Smooth muscle cell (in vitro differentiated cells): ENCODE data around the gene FRRS1. TPM values are rescaled to one million over a fixed set of nuclear protein-coding genes. Genes with fewer than 3 reads are reported as not detected.

Experiments
- DNase-seq: peaks from one replicate; lab custom pipeline; 2025; ENCODE audit not compliant: unreplicated experiment; lab: John Stamatoyannopoulos, UW
- H2AFZ ChIP-seq: fragments of 200-600 bp; sonication (generic); 2 replicates; pipeline ENCODE4 v1.6.0; 2016; ENCODE audit warnings: antibody characterized with exemption, low read depth, mild to moderate bottlenecking
- H3F3A ChIP-seq: fragments of 200-600 bp; sonication (generic); 2 replicates; pipeline ENCODE4 v1.6.0; 2017; ENCODE audit warnings: antibody characterized with exemption, low read depth
- H3K27ac ChIP-seq: fragments of 200-600 bp; sonication (generic); 2 replicates; pipeline ENCODE4 v1.5.1; 2016; ENCODE audit warnings: low read depth, mild to moderate bottlenecking
- H3K27me3 ChIP-seq: fragments of 200-600 bp; sonication (generic); 2 replicates; pipeline ENCODE4 v1.6.1; 2016; ENCODE audit warnings: low read depth, mild to moderate bottlenecking
- H3K36me3 ChIP-seq: fragments of 200-600 bp; sonication (generic); 2 replicates; pipeline ENCODE4 v1.5.1; 2016; ENCODE audit warnings: low read depth
- H3K4me1 ChIP-seq: fragments of 200-600 bp; sonication (generic); 2 replicates; pipeline ENCODE4 v1.5.1; 2016; ENCODE audit warnings: low read depth
- H3K4me2 ChIP-seq: fragments of 200-600 bp; sonication (generic); 2 replicates; pipeline ENCODE4 v1.6.0; 2016; ENCODE audit warnings: mild to moderate bottlenecking
- H3K4me3 ChIP-seq: fragments of 200-600 bp; sonication (generic); 2 replicates; pipeline ENCODE4 v1.5.1; 2016; ENCODE audit warnings: mild to moderate bottlenecking
- H3K79me2 ChIP-seq: fragments of 200-600 bp; sonication (generic); 2 replicates; pipeline ENCODE4 v1.6.0; 2016; ENCODE audit warnings: low read depth, mild to moderate bottlenecking
- H3K9ac ChIP-seq: fragments of 200-600 bp; sonication (generic); 2 replicates; pipeline ENCODE4 v1.6.0; 2016; ENCODE audit warnings: low read depth
- H3K9me3 ChIP-seq: fragments of 200-600 bp; sonication (generic); replicated peaks from 2 replicates; pipeline ENCODE4 v1.5.1; 2016; ENCODE audit warnings: low read depth
- H4K20me1 ChIP-seq: fragments of 200-600 bp; sonication (generic); 2 replicates; pipeline ENCODE4 v1.6.0; 2016; ENCODE audit warnings: low read depth
- WGBS: methylation state at CpG from one replicate; pipeline ENCODE4 v1.1.7; 2016; ENCODE audit warnings: low lambda C conversion rate; 5-methylcytosine and 5-hydroxymethylcytosine counted together
- polyA plus RNA-seq: library from polyadenylated mRNA; unstranded; fragments of >200 nt; fragmentation: Nextera tagmentation; extraction: Ambion mirVana; gene quantifications from 2 replicates; pipeline ENCODE4 v1.2.1, GENCODE V29; 2016
- total RNA-seq: library from RNA; depleted of rRNA; stranded (reverse); fragments of >200 nt; gene quantifications from 2 replicates; pipeline ENCODE4 v1.2.3, GENCODE V29; 2014
- TF ChIP-seq, protein P1 (sequence below): fragments of 200-600 bp; sonication (generic); IDR thresholded peaks from 2 replicates; pipeline ENCODE4 v1.5.1; 2017; ENCODE audit warnings: borderline replicate concordance, mild to moderate bottlenecking, antibody characterized with exemption; ENCODE audit not compliant: insufficient read depth, poor library complexity, severe bottlenecking

Gene FRRS1, protein sequence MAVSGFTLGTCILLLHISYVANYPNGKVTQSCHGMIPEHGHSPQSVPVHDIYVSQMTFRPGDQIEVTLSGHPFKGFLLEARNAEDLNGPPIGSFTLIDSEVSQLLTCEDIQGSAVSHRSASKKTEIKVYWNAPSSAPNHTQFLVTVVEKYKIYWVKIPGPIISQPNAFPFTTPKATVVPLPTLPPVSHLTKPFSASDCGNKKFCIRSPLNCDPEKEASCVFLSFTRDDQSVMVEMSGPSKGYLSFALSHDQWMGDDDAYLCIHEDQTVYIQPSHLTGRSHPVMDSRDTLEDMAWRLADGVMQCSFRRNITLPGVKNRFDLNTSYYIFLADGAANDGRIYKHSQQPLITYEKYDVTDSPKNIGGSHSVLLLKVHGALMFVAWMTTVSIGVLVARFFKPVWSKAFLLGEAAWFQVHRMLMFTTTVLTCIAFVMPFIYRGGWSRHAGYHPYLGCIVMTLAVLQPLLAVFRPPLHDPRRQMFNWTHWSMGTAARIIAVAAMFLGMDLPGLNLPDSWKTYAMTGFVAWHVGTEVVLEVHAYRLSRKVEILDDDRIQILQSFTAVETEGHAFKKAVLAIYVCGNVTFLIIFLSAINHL
- total RNA-seq (16.5 and 17.0 TPM in 2 replicates), polyA plus RNA-seq (0.59 and 0.79 TPM in 2 replicates)

DNA sequence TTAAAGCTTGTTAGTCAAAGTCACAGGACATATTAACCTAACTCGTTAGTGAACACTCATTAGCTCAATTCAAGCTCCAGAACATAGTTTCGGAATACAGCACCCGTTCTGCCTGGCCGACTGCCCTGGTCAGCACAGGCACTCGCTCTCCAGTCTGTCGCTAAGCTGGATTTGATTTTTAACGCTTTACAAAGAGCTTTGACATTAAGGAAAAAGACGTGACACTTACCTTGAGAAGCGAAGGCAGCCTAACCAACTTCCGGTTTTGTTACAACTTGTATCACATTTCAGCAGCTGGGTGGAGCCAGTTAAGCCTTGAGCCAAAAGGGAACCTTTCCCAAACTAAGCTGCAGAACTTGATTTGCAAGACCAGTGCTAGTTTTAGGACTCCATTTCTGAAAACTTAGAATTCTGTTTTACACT, at the start of gene FRRS1:
Gene FRRS1 (minus strand): TSS at position 258 of the 423 bp plus-strand sequence. CDS start 17,867 bp downstream, outside the sequence.
- Histone ChIP-seq H3K4me1 (peaks cover 5% of the 10 kb centered on the region), H4K20me1 (no peaks in the 10 kb centered on the region), H3K4me3 (peak within 1 kb of the TSS; percentile 65), H3K27me3 (no peaks in the 10 kb centered on the region), H2AFZ (peak within 1 kb of the TSS; percentile 68), H3K36me3 (no peaks in the 10 kb centered on the region), H3K27ac (peak within 1 kb of the TSS; percentile 58), H3K9me3 (no peaks in the 10 kb centered on the region), H3K79me2 (peaks cover 9% of the 10 kb centered on the region), H3K4me2 (peak within 1 kb of the TSS; percentile 87), H3K9ac (peak within 1 kb of the TSS; percentile 76), H3F3A (no peaks in the 10 kb centered on the region)
- 1% methylated on average over 10 of the region's 10 CpGs for WGBS
- TF ChIP-seq, protein P1, sequence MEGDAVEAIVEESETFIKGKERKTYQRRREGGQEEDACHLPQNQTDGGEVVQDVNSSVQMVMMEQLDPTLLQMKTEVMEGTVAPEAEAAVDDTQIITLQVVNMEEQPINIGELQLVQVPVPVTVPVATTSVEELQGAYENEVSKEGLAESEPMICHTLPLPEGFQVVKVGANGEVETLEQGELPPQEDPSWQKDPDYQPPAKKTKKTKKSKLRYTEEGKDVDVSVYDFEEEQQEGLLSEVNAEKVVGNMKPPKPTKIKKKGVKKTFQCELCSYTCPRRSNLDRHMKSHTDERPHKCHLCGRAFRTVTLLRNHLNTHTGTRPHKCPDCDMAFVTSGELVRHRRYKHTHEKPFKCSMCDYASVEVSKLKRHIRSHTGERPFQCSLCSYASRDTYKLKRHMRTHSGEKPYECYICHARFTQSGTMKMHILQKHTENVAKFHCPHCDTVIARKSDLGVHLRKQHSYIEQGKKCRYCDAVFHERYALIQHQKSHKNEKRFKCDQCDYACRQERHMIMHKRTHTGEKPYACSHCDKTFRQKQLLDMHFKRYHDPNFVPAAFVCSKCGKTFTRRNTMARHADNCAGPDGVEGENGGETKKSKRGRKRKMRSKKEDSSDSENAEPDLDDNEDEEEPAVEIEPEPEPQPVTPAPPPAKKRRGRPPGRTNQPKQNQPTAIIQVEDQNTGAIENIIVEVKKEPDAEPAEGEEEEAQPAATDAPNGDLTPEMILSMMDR, result no peak
- no peak for DNase-seq

DNA sequence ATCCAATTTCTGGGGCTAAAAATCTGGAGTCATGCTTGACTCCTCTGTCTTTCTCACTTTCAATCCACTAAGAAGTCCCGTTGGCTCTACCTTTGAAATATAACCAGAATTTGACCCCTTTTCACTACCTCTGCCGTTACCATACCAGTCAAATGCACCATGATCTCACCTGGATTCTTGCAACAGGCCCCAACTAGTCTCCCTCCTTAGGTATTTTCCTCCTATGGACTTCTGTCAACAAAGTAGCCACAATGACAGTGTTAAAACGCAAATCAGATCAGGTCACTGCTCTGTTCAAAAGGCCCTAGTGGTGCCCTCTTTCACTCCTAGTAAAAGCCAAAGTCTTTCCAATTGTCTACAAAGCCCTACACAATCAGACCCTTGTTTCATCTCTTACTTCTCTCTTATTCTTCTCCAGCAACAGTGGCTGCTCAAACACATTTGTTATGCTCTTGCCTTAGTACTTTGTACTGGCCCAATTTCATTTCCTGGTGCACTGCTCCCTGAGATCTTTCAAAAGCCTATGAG, 48.0 kb upstream of the FRRS1 start:
- Histone ChIP-seq H3K9me3 (no peaks in the 10 kb centered on the region), H3K4me3 (no peak overlapping the region), H3K4me2 (no peak overlapping the region), H3K27me3 (no peaks in the 10 kb centered on the region), H3K4me1 (peaks cover 4% of the 10 kb centered on the region), H3K36me3 (no peaks in the 10 kb centered on the region), H3F3A (no peaks in the 10 kb centered on the region), H3K79me2 (no peaks in the 10 kb centered on the region), H3K9ac (no peak overlapping the region), H4K20me1 (no peaks in the 10 kb centered on the region), H2AFZ (no peak overlapping the region), H3K27ac (peak overlapping the region; percentile 53)
- DNase-seq, result no peak
- WGBS, result 74% methylated on average over 3 of the region's 3 CpGs
- TF ChIP-seq, protein P1, result no peak

DNA sequence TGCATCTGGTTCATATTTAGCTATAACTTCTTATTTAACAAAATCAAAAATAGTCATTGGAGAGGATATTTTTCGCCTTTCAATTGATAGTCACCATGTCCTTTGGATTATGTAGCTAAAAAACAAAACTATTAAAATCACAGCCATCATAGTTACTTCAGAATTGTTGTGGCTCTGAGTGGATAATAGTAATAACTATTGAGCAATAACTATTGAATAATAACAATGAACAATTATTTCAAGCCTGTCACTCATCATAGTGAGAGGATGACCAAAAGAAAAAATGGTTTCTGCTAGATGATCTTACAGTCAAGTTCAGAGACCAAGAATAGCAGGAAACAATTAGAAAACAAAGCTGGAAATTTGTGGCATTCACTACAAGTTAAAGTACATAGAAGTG, 45.3 kb upstream of the FRRS1 start:
- Histone ChIP-seq H3K4me2 (no peak overlapping the region), H3K27me3 (no peaks in the 10 kb centered on the region), H3K4me1 (peaks cover 9% of the 10 kb centered on the region), H3K36me3 (no peaks in the 10 kb centered on the region), H3K4me3 (no peak overlapping the region), H4K20me1 (no peaks in the 10 kb centered on the region), H3K9ac (no peak overlapping the region), H2AFZ (no peak overlapping the region), H3K79me2 (no peaks in the 10 kb centered on the region), H3K9me3 (no peaks in the 10 kb centered on the region), H3F3A (no peaks in the 10 kb centered on the region), H3K27ac (no peak overlapping the region)
- no peak for DNase-seq
- WGBS, result 100% methylated on average over 1 of the region's 1 CpG
- TF ChIP-seq, protein P1, result no peak
